ENCODE measurements around the gene SMIM30.

DNA sequence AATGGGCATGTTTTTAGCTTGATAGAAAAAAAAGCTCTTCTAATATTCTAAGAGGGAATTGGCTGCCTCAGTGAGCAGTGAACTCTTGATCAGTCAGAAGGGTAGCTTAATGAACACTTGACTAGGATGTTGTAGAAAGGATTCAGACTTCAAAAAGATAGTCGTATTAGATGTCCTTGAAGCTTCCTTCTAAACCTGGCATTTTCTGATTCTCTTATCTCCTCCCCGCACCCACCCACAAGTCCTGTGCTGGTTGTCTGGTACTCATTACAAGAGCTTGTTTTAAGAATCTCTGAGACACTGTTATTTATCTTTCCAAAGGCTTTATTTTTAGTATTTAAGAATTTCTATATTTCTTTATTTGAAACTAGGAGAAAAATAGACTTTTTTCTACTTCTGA, 7.4 kb upstream of the SMIM30 start:
- no peak for TF ChIP-seq EZH2 (IDR thresholded peaks at IDR 0.05; ENCODE audit: borderline replicate concordance)
- TF ChIP-seq, protein P1, sequence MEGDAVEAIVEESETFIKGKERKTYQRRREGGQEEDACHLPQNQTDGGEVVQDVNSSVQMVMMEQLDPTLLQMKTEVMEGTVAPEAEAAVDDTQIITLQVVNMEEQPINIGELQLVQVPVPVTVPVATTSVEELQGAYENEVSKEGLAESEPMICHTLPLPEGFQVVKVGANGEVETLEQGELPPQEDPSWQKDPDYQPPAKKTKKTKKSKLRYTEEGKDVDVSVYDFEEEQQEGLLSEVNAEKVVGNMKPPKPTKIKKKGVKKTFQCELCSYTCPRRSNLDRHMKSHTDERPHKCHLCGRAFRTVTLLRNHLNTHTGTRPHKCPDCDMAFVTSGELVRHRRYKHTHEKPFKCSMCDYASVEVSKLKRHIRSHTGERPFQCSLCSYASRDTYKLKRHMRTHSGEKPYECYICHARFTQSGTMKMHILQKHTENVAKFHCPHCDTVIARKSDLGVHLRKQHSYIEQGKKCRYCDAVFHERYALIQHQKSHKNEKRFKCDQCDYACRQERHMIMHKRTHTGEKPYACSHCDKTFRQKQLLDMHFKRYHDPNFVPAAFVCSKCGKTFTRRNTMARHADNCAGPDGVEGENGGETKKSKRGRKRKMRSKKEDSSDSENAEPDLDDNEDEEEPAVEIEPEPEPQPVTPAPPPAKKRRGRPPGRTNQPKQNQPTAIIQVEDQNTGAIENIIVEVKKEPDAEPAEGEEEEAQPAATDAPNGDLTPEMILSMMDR (IDR thresholded peaks at IDR 0.05; ENCODE audit: poor library complexity) = no peak

Data from hepatocyte (in vitro differentiated cells).